ENCODE results near the gene HIRA.

GRCh38 chr22:19291580-19292457, 139.7 kb downstream of the HIRA start, which contains the start of gene CLTCL1:
- no peak for TF ChIP-seq POLR2A (IDR thresholded peaks at IDR 0.05; ENCODE audit: low read depth, low read length)
- TF ChIP-seq TAF1 (IDR thresholded peaks at IDR 0.05; ENCODE audit: borderline replicate concordance, low read depth, low read length), result peak; percentile 43; the same call in 1 of the 2 replicates
